Chondrocyte (in vitro differentiated cells): ENCODE measurements around the gene TOE1. TPM values are rescaled to one million over a fixed set of nuclear protein-coding genes. Genes with fewer than 3 reads are reported as not detected.

ENCODE experiments used
- DNase-seq: peaks from one replicate; pipeline ENCODE4 v3.0.0; 2021; ENCODE audit warnings: mixed read lengths, low spot score
- H3K27ac Mint-ChIP-seq: one replicate; pipeline ENCODE4 v1.8.0; 2021; ENCODE audit warnings: mild to moderate bottlenecking, moderate library complexity, mixed read lengths; ENCODE audit not compliant: unreplicated experiment
- H3K27me3 Mint-ChIP-seq: 2 replicates; pipeline ENCODE4 v1.8.0; 2021; ENCODE audit warnings: low read depth, mixed read lengths
- H3K36me3 Mint-ChIP-seq: 2 replicates; pipeline ENCODE4 v1.8.0; 2021; ENCODE audit warnings: low read depth, mixed read lengths
- H3K4me1 Mint-ChIP-seq: 2 replicates; pipeline ENCODE4 v1.8.0; 2021; ENCODE audit warnings: low read depth, mild to moderate bottlenecking, mixed read lengths
- H3K4me3 Mint-ChIP-seq: one replicate; pipeline ENCODE4 v1.8.0; 2021; ENCODE audit warnings: mild to moderate bottlenecking, moderate library complexity, mixed read lengths; ENCODE audit not compliant: unreplicated experiment
- H3K9me3 Mint-ChIP-seq: 2 replicates; pipeline ENCODE4 v1.8.0; 2021; ENCODE audit warnings: low read depth, mixed read lengths
- total RNA-seq: library from RNA; stranded (reverse); gene quantifications from 3 replicates; pipeline ENCODE4 v1.2.1, GENCODE V29; 2021
- TF ChIP-seq, protein P1 (sequence below): fragments of 200-600 bp; sonication (generic); IDR thresholded peaks from 2 replicates; pipeline ENCODE4 v1.5.0; 2021; ENCODE audit warnings: antibody characterized with exemption, mild to moderate bottlenecking, moderate library complexity

The TOE1 gene
- total RNA-seq, 1 donor from 2014 or later, result 5.2 TPM

DNA sequence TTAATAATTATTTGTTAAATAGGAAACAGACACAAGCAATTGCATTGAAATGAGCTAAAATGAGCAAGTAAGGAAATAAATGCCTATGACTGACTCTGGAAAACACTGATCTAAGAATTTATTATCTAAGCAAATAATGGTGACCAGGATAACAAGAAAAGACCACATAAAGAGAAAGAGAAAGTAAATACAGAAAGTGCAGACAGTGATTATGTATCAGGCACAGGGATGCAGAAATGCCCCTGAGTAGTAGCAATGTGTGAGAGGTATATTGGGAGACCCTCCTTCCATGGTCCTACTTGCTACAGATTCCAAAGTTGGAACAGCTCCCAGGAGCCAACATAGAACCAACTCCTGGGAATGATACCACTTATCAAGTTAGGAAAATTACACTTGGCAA is 33.6 kb downstream of the TOE1 start:
- DNase-seq, result no peak
- H3K9me3 Mint-ChIP-seq, result no peaks in the 10 kb centered on the region
- TF ChIP-seq, protein P1, sequence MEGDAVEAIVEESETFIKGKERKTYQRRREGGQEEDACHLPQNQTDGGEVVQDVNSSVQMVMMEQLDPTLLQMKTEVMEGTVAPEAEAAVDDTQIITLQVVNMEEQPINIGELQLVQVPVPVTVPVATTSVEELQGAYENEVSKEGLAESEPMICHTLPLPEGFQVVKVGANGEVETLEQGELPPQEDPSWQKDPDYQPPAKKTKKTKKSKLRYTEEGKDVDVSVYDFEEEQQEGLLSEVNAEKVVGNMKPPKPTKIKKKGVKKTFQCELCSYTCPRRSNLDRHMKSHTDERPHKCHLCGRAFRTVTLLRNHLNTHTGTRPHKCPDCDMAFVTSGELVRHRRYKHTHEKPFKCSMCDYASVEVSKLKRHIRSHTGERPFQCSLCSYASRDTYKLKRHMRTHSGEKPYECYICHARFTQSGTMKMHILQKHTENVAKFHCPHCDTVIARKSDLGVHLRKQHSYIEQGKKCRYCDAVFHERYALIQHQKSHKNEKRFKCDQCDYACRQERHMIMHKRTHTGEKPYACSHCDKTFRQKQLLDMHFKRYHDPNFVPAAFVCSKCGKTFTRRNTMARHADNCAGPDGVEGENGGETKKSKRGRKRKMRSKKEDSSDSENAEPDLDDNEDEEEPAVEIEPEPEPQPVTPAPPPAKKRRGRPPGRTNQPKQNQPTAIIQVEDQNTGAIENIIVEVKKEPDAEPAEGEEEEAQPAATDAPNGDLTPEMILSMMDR, result no peak
- H3K36me3 Mint-ChIP-seq, result no peaks in the 10 kb centered on the region
- H3K27me3 Mint-ChIP-seq, result peaks cover 2% of the 10 kb centered on the region
- H3K27ac Mint-ChIP-seq, result no peak overlapping the region
- peaks cover 19% of the 10 kb centered on the region for H3K4me1 Mint-ChIP-seq
- no peak overlapping the region for H3K4me3 Mint-ChIP-seq

DNA sequence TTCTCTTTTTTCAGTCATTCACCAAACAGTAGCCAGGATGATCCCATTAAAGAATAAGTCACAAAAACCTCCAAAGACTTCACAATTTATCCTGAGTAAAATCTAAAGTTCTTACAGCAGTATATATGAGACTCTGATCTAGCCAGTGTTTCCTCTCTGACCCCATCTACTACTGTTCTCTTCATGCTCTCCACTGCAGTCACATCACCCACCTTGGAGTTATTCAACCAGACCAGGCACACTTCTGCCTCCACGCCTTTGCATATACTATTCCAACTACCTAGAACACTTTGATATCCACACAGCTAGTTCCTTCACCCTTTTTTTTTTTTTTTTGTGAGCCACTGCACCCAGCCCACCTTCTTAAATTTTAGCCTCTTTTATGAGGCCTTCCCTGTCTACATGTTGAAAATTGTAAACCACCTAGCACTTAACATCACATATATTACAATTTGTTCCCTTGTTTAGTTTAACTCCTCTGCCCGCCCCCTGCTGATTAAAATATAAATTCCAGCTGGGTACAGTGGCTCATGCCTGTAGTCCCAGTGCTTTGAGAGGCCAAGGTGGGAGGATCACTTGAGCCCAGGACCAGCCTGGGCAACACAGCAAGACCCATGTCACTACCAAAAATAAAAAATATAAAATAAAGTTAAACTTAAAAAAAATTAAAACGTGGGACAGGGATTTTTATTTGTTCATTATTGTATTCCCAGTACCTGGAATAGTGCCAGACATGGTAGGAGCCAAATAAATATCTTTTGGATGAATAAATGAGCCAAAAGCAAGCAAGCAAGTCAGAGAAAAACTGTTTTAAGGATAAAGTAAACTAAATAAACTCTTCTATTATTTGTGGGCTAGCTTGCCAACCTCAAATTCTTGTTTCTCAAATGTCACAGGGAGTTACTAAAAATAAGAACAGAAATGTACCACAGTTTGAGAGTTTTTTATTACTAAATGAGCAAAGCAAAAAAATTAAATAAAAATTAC is 35.4 kb downstream of the TOE1 start:
- no peak for DNase-seq
- H3K4me3 Mint-ChIP-seq, result no peak overlapping the region
- H3K9me3 Mint-ChIP-seq, result no peaks in the 10 kb centered on the region
- TF ChIP-seq, protein P1, result peak; percentile 46
- H3K27ac Mint-ChIP-seq, result peak overlapping the region; percentile 28
- H3K27me3 Mint-ChIP-seq, result peaks cover 2% of the 10 kb centered on the region
- no peaks in the 10 kb centered on the region for H3K36me3 Mint-ChIP-seq
- H3K4me1 Mint-ChIP-seq, result peaks cover 19% of the 10 kb centered on the region

DNA sequence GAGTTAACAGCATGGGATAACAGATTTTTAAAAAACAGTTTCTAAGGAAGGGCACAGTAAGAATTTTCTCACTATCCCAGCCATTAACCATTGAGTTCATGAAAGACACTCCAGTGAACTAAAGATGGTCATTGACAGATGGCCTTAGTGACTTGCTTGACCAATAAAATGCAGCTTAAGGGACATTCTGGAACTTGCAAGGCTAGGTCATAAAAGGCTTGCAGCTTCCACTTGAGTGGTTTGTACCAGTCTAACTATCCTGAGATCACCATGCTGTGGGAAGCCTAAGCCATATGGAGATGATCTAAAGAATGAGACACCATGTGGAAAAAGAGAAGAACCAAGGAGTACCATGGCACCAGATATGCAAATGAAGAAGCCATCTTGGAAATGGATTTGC is 38.2 kb downstream of the TOE1 start:
- peaks cover 19% of the 10 kb centered on the region for H3K4me1 Mint-ChIP-seq
- no peak overlapping the region for H3K27ac Mint-ChIP-seq
- TF ChIP-seq, protein P1, result no peak
- H3K9me3 Mint-ChIP-seq, result no peaks in the 10 kb centered on the region
- H3K36me3 Mint-ChIP-seq, result no peaks in the 10 kb centered on the region
- H3K4me3 Mint-ChIP-seq, result no peak overlapping the region
- H3K27me3 Mint-ChIP-seq, result no peaks in the 10 kb centered on the region
- no peak for DNase-seq

DNA sequence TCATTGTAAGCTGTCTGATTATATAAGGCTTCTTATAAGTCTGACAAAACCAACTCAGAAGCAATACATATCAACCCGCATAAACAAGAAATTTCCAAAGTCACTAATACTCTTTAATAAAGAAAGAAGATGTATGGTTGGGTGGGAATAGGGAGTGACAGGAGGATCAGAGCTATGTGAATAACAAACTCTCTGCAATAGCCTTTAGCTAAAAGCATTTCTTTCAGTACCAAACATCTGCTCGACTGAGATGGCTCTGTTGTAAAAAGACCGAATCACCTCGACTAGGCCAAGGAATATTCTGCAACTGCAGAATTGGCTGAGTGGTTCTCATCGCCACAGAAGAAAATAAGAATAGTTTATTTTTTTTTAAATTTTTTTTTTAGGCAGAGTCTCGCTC is 39.6 kb downstream of the TOE1 start:
- Mint-ChIP-seq H3K27me3 (no peaks in the 10 kb centered on the region), H3K27ac (no peak overlapping the region), H3K36me3 (no peaks in the 10 kb centered on the region), H3K9me3 (no peaks in the 10 kb centered on the region), H3K4me3 (no peak overlapping the region), H3K4me1 (peaks cover 19% of the 10 kb centered on the region)
- TF ChIP-seq, protein P1, result no peak
- DNase-seq, result no peak

DNA sequence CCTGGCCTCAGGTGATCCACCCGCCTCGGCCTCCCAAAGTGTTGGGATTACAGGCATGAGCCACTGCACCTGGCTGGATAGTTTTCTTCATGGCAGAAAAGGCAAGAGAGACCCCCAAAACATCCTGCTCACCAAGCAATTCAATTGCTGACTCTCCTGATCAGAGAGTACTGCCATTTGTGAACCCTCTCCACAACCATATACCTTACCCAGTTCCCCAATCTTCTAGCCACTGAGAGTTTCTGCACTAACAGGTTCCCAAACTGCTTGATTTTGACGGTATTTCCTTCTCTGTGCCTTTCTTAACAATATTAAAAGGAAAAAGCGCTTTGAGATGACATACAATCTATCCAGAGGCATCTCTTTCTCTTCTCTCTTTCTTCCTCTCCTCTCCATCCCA is 40.2 kb downstream of the TOE1 start:
- no peak overlapping the region for H3K4me3 Mint-ChIP-seq
- DNase-seq, result no peak
- H3K36me3 Mint-ChIP-seq, result no peaks in the 10 kb centered on the region

More for the DNA sequence above, 40.2 kb downstream of the TOE1 start:
- TF ChIP-seq, protein P1, result no peak
- Mint-ChIP-seq H3K27me3 (no peaks in the 10 kb centered on the region), H3K4me1 (peaks cover 16% of the 10 kb centered on the region), H3K9me3 (no peaks in the 10 kb centered on the region), H3K27ac (no peak overlapping the region)
